Hematopoietic multipotent progenitor cell treated with erythropoietin and hydrocortisone succinate and interleukin-3 and kit ligand, for 15 days (in vitro differentiated cells): ENCODE results near the gene ARID3C.

Experiments used
- DNase-seq: peaks from one replicate; pipeline ENCODE4 v3.0.0-alpha.2; 2015; ENCODE audit warnings: low spot score

ARID3C gene

DNA sequence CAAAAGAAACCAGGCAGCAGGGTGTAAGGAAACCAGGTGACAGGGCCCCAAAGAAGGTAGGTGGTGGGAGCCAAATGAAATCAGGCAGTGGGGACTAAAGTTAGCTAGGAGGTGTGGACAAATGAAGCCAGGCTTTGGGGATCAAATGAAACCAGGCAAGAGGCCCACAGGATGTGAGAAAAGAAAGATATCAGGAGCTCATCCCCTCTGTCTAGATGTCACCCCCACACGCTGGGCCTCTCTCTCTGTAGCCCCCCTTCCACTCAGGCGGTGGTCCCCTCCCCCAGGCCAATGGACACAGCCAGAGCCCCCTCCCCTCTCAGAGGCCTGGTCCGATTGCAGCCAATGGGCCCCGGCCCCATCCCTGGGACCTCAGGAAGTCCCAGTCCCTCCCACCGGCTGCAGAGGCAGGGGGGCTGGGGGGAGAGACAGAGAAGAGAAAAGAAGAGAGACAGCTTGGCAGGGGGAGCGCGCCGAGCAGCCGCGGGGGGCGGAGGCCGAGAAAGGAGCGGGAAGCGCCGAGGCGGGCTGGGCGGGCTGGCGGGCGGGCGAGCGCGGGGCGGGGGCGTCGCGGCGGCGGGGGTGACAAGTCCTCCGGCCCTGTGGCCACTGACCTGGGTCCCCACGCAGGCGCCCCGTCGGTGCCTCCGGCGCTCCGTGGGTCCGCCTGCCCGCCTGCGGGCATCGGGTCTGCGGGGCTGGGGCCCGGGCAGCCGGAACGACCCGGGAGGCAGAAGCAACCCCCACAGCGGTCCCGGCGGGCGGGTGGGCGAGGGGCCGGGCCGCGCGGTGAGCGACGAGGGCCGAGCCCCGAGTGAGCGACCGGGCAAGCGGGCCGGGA lies 51.2 kb downstream of the ARID3C start:
- DNase-seq = no peak

DNA sequence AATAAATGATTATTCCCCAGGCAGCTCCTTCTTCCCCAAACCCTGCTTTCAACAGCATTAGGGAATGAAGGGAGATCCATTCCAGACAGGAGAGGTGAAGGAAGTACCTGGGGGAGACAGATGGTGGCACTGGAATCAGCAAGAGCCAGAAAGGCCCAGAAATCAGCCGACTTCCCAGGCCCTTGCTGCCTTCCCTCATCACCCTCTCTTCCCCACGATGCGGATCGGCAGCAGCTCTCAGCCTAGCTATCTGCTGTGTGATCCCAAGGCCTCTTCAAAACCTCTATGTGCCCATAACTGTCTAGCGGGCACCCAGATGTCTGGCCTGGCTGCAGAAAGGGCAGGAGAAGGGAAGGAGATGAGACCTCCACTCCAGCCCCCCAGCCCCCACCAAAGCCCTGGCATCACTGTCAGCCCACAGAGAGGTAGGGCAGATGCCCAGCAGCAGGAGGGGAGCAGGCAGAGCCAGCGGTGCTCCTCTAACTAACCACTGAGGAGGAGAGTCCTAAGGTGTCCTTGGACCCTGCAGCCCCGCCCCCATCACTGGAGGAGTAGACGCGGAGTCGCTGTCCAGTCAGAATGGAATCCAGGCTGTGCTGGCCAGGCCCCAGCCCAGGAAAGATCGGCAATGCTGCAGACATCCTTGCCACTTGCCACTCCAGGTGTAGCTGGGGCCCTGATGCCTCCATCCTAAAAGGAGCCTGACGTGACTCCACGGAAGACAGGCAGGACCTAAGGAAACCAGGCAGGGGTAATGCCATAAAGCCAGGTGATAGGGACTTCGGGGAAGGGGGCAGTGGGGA lies 52.1 kb downstream of the ARID3C start:
- DNase-seq = no peak

DNA sequence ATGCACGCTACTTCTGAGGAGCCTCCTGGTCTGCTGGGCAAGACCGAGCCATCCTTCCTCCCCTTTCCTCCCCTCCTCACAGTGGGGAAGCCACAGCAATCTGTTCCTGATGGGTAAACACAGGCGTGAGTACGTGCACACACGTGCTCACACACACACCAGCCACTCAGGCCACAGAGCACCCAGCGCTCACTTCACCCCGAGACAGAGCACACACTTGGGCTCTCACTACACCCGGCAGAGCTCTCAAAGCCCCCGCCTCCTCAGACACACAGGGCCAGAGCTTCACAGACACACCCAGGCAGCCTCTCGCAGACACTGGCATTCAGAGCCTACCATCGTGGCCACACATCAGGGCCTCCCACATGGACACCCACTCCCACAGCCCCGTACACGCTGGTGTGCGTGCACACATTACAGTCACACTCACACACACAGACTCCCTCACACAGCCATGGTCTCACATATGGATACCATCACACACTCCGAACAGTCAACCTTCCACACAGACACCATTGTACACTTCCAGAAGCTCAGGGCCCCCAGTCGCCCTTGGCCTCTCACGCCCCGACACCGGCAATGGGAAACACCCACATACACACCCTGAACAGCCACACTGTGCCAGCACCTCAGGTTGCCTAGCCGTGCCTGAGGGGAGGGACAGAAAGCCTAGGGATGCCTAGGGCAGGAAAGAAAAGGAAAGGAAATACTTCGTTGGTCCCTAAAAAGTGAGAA lies 52.8 kb downstream of the ARID3C start:
- no peak for DNase-seq

DNA sequence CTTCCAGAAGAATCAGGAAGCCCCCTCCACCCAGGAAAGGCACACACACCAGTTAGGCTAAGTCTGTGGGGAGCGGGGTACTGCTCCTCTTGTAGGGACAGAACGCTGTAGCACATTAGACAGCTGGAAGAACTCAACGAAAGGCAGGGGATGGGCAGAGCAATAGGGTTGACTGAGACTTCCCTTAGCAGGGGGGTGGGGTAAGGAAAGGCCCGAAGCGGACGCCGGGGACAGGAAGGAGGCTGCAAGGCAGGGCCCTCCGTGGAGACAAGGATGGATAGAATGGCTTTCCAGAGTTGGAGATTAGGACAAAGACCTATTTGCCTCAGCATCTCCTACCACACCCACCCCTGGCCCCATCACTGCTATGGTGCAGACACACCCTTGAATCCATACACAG lies 53.6 kb downstream of the ARID3C start:
- DNase-seq = no peak

DNA sequence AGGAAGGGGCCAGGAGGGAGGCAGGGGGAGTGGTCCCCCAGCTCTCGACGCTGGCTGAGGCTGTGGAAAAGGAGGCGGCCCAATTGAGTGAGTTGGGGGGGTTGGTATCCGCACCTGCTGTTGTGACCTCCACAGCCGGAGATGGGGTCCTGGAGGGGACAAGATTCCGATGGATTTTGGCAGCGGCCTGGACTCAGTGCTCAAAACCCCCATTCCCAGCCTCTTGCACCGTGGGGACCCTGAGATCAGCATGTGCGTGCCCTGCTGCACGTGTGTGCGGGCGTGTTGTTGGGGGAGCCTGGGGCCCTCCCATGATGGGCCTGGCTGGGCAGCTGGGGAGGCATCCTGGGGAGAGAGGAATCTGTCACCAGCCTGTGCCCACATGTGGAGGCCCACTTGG lies 54.3 kb downstream of the ARID3C start:
- DNase-seq = no peak

DNA sequence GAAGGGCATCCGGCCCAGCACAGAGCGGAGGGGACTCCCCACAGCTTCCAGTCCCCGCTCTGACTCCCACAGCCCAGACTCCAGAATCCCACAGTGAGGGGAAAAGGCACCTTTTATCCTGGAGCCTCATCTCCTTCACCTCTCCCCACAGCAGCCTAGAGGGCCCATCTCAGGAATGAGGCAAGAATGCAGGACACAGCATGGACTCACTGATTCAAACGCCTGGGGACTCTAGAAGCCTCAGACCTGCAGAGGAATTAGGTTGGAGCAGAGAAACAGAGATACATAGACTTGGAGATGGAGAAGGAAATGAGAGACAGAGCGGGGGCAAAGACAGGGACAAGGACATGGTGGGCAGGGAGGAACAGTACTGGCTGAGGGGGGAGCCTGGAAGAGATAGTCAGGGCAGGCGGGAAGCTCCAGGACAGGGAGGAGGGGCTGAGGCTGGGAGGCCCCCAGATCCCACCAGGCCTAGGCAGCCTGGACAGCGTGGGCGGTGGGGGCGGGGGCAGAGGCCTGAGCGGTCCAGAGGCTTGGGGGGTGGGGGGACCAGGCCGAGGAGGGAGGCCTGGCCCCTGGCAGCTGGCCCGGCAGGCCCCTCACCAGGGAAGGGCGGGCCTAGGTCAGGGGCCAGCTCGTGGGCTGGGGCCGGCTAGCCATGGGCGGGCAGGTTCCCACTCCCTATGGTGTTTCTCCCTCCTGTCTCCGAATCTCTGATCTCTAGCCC lies 55.1 kb downstream of the ARID3C start:
- DNase-seq = no peak

DNA sequence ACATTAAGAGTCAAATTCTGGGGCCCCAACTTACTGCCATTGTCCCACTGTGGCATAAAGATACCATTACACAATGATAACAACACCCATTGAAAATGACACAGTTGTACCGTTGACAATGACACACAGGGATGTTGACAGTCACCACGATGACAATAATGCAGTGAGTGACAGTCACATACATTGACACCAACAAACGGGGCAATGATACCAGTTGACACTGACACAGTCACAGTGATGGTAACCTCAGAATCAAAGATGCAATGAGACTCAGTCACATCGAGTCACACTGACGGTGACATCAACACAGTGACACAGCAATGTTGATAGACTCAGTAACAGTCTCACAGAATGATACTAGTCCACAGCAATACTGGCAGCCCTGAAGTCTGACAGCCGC lies 56.2 kb downstream of the ARID3C start:
- no peak for DNase-seq

DNA sequence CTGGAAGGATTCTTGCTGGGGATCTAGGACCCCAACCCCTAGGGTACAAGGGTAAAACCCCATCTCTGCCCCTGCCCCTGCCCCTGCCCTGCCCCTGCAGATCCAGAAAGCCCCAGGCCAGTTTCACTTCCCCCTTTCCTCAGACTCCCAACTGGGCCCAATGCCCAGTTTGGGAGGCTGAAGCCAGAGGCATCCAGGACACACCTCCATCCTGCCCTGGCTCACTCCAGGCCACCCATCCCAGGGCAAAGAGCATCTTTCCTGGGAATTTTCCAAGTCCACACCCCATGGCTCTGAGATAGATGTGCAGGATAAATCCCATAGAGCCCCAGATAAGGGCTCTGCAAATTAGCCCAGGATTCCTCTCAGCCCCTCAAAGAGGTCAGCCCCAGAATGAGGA lies 56.8 kb downstream of the ARID3C start:
- no peak for DNase-seq

DNA sequence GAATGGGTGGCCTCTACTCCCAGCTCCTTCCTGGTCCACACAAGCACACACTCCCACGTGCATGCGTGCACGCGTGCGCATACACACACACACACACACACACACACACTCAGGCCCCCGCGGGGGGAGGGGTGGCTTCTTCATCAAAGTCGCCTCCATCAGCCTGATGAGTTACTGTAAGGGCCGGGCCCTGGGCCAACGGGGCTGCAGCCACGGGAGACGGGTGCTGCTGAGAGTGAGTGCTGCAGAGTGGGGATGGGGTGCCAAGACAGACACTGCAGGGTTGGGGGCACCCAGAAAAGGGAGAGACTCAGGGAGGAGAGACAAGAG lies 57.4 kb downstream of the ARID3C start:
- DNase-seq = no peak
